ENCODE measurements around the gene TMEM115. TPM values are rescaled to one million over a fixed set of nuclear protein-coding genes. Genes with fewer than 3 reads are reported as not detected.

The TMEM115 gene
- total and polyA plus RNA-seq, 2 of the 13 experiments (the other 11 are each of a cell fraction or from before 2014, with no cell fraction given) = 22.1 to 30.7 TPM

DNA sequence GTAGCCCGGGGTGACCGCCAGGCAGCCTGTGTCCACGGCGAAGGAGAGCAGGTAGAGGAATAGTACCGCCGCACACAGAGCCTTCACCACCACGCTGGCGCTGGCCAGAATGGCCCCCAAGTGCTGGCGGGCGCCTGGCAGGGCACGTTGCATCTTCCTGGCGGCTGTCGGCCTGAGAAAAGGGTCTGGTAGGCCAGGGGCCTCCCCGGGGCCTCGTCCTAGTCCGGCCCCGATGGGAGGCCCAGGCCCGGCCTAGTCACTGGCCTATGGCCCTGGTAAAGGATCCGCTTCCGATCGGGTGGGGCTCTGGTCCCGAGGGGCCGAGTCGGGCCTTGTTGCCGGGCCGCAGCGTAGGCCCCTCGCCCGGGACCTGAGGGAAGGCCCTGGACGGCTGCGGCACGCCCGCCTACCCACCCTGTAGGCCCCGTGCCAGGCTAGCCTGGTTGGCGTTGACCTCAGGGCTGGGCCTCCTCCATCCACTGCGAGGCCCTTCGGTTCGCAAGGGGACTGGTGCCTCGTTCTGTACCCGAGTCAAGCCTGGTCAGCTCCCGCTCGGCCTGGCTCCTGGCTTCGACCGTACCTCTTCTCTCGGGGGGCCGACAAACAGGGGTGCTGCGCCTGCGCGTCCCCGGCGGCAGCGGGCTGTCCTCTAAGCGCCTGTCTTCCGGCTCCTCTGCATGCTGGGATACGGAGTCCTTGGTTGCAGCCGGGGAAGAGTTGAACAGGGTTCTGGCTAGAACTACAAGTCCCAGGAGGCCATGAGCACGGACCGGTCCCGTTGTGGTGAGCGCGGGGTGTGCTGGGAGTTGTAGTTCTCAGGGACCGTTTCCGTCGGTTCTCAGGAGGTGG, at the start of gene TMEM115 (continued):
- TF ChIP-seq, protein P1, sequence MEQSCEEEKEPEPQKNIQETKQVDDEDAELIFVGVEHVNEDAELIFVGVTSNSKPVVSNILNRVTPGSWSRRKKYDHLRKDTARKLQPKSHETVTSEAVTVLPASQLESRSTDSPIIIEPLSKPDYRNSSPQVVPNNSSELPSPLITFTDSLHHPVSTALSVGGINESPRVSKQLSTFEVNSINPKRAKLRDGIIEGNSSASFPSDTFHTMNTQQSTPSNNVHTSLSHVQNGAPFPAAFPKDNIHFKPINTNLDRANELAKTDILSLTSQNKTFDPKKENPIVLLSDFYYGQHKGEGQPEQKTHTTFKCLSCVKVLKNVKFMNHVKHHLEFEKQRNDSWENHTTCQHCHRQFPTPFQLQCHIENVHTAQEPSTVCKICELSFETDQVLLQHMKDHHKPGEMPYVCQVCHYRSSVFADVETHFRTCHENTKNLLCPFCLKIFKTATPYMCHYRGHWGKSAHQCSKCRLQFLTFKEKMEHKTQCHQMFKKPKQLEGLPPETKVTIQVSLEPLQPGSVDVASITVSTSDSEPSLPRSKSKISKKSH (CRISPR knock-in tag; IDR thresholded peaks at IDR 0.05; ENCODE audit: borderline replicate concordance) = peak; percentile 74; the same call in 1 of the 2 replicates
- TF ChIP-seq RAD51 (IDR thresholded peaks at IDR 0.05; ENCODE audit: borderline replicate concordance) = no peak
- TF ChIP-seq, protein P2, sequence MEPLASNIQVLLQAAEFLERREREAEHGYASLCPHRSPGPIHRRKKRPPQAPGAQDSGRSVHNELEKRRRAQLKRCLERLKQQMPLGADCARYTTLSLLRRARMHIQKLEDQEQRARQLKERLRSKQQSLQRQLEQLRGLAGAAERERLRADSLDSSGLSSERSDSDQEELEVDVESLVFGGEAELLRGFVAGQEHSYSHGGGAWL (CRISPR knock-in tag; IDR thresholded peaks at IDR 0.05) = peak; percentile 94; the same call in 1 of the 2 replicates
- TF ChIP-seq MYNN (CRISPR knock-in tag; IDR thresholded peaks at IDR 0.05; ENCODE audit: low read depth) = no peak
- no peak for TF ChIP-seq U2AF2 (IDR thresholded peaks at IDR 0.05; ENCODE audit: low read depth, low read length)
- TF ChIP-seq, protein P3, sequence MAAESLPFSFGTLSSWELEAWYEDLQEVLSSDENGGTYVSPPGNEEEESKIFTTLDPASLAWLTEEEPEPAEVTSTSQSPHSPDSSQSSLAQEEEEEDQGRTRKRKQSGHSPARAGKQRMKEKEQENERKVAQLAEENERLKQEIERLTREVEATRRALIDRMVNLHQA (CRISPR knock-in tag; IDR thresholded peaks at IDR 0.05) = no peak
- TF ChIP-seq NCOA5 (CRISPR knock-in tag; IDR thresholded peaks at IDR 0.05) = no peak
- TF ChIP-seq, protein P4, sequence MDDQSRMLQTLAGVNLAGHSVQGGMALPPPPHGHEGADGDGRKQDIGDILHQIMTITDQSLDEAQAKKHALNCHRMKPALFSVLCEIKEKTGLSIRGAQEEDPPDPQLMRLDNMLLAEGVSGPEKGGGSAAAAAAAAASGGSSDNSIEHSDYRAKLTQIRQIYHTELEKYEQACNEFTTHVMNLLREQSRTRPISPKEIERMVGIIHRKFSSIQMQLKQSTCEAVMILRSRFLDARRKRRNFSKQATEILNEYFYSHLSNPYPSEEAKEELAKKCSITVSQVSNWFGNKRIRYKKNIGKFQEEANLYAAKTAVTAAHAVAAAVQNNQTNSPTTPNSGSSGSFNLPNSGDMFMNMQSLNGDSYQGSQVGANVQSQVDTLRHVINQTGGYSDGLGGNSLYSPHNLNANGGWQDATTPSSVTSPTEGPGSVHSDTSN (CRISPR knock-in tag; IDR thresholded peaks at IDR 0.05; ENCODE audit: borderline replicate concordance) = peak; percentile 13; the same call in 1 of the 2 replicates
- TF ChIP-seq TCF12 (IDR thresholded peaks at IDR 0.05) = no peak
- no peak for TF ChIP-seq TCF12 (CRISPR knock-in tag; IDR thresholded peaks at IDR 0.05)
- peak; percentile 23; the same call in 1 of the 2 replicates for TF ChIP-seq BHLHE40 (IDR thresholded peaks at IDR 0.05; ENCODE audit: low read length)
- TF ChIP-seq, protein P5, sequence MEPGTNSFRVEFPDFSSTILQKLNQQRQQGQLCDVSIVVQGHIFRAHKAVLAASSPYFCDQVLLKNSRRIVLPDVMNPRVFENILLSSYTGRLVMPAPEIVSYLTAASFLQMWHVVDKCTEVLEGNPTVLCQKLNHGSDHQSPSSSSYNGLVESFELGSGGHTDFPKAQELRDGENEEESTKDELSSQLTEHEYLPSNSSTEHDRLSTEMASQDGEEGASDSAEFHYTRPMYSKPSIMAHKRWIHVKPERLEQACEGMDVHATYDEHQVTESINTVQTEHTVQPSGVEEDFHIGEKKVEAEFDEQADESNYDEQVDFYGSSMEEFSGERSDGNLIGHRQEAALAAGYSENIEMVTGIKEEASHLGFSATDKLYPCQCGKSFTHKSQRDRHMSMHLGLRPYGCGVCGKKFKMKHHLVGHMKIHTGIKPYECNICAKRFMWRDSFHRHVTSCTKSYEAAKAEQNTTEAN (CRISPR knock-in tag; conservative IDR thresholded peaks at IDR 0.05) = no peak; the same call in 1 of the 2 replicates
- TF ChIP-seq RFX1 (IDR thresholded peaks at IDR 0.05) = no peak
- 0 out of 2 replicates have a peak, but pooled peaks have one; percentile 79 for TF ChIP-seq ZNF451 (CRISPR knock-in tag; IDR thresholded peaks at IDR 0.05)
- no peak for TF ChIP-seq ZNF879 (CRISPR knock-in tag; IDR thresholded peaks at IDR 0.05)
- TF ChIP-seq CHD2 (IDR thresholded peaks at IDR 0.05; ENCODE audit: low read depth, low read length) = peak; percentile 62; the same call in 1 of the 2 replicates
- peak; percentile 79 for TF ChIP-seq RARG (CRISPR knock-in tag; IDR thresholded peaks at IDR 0.05; ENCODE audit: low read depth)
- TF ChIP-seq ZNF720 (CRISPR knock-in tag; IDR thresholded peaks at IDR 0.05) = no peak
- TF ChIP-seq KDM3A (CRISPR knock-in tag; IDR thresholded peaks at IDR 0.05; ENCODE audit: low read depth) = no peak
- TF ChIP-seq, protein P6, sequence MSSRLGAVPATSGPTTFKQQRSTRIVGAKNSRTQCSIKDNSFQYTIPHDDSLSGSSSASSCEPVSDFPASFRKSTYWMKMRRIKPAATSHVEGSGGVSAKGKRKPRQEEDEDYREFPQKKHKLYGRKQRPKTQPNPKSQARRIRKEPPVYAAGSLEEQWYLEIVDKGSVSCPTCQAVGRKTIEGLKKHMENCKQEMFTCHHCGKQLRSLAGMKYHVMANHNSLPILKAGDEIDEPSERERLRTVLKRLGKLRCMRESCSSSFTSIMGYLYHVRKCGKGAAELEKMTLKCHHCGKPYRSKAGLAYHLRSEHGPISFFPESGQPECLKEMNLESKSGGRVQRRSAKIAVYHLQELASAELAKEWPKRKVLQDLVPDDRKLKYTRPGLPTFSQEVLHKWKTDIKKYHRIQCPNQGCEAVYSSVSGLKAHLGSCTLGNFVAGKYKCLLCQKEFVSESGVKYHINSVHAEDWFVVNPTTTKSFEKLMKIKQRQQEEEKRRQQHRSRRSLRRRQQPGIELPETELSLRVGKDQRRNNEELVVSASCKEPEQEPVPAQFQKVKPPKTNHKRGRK (CRISPR knock-in tag; IDR thresholded peaks at IDR 0.05) = no peak
- peak; percentile 87; the same call in 1 of the 2 replicates for TF ChIP-seq ZFP36L1 (CRISPR knock-in tag; IDR thresholded peaks at IDR 0.05)
- TF ChIP-seq ZNF10 (CRISPR knock-in tag; IDR thresholded peaks at IDR 0.05; ENCODE audit: borderline replicate concordance, low read depth) = no peak
- TF ChIP-seq ZEB1 (IDR thresholded peaks at IDR 0.05; ENCODE audit: insufficient replicate concordance, low read depth) = no peak
- peak; percentile 50; the same call in 1 of the 2 replicates for TF ChIP-seq GZF1 (CRISPR knock-in tag; IDR thresholded peaks at IDR 0.05)

Data from HepG2 (cell line).